ENCODE data around the gene ASAH2.
"Not testable (repeated sequence)": the region's sequence is repeated elsewhere in the genome, so short reads cannot be mapped to it uniquely, and the experiment has no call there.

Gene ASAH2

DNA sequence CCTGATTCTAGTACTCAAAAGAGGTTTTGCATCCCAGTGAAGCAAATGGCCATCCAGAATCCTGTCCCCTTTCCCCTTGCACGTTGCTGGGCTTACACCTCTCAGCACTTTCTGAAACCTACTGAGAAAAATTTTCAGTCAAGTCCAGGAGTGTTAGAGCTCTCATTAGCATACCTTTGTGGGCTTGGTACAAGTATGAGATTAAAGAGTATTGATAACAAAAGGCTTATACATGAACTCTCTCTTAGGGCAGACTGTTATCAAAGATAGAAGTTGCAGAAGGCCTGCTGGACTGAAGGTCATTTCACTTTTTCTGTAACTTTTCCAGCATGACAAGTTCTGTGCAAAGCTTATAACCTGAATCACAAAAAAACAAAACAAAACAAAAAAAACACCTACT is at the start of gene ASAH2:
TSS of gene ASAH2 (minus strand) at position 123 of the 400 bp plus-strand sequence. CDS start 2,906 bp downstream, outside the sequence.
- FAIRE-seq, result no peak

- no peak for FAIRE-seq
Measured at GRCh38 chr10:50299948-50300669, 48.8 kb upstream of the ASAH2 start.

GRCh38 chr10:50295367-50295766 is 44.1 kb upstream of the ASAH2 start:
- FAIRE-seq, result no peak

DNA sequence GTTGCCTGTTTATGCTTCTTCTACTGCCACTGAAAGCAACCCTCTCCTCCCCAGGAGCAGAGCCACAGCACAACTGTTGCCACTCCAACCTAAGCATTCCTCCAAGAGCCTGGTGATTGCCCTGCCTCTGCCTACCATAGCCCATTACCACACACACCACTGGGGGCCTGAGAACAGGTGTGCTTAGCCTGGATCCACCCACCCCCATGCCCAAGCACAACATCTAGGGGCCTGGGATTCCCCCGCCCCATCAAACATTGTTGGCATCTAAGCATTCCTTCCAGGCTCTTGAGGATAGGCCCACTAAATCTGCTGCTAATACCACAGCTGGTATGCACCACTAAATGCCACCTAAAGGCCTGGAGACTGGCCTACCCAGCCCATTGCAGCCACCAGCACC is 43.3 kb upstream of the ASAH2 start:
- FAIRE-seq, result no peak

DNA sequence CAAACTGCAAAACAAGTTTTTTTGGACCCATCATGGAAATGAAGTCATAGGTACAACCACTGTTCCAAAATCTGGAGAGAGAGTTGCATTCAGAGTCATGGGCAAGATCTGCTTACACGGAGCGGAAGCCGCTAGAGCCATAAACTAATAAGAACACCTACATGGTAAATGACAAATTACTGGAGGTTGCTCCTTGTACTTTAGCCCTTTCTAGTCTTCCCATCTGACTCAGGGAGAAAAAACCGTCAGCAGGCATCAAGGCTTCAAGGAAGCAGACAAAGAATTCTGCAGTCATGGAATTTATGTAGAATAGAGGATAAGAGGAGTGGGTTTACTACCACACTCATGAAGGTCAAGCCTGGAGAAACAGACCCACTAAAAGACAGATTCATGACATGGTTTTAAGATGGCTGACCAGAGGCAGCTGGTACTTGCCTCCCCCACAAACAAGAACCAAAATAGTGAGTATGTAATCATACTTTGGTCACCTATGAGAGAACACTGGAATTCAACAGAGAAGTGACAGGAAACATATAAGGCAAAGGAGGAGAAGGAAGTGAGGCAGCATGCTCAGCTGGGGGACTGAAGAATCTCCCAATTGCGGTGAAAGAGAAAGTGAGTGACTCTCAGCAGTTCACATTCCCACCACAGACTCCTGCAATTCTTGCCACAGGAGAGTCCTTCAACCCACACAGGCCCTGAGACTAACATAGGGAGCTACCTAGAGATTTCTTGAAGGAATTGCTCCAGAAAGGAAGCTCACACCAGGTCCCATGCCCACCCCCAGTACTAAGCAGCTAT is 42.4 kb upstream of the ASAH2 start:
- no peak for FAIRE-seq

DNA sequence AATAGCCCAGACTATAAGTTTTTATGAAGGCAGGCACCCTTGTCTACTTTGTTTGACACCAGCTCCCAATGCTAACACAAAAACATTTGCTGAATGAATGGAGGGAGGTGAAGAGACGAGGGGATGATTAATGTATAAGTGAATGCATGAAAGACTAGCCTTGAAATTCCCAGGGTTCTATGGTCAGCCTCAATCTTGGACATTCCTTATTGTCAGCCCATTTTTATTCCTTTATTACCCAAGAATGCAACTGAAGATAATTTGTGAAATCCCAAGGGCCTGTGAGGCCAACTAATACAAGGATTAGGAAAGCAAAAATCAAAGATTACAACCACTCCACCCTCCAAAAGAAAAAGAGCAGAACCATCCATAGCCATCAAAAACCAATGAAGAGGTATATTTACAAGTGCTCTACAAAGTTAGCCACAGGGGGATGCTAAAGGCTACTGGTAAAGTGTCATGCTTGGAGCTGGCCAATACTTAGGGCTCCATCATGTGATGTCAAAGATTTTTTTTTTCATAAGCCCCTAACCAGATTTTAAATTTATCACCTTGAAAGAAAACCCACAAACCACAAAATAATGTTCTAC is 40.0 kb upstream of the ASAH2 start:
- no peak for FAIRE-seq

DNA sequence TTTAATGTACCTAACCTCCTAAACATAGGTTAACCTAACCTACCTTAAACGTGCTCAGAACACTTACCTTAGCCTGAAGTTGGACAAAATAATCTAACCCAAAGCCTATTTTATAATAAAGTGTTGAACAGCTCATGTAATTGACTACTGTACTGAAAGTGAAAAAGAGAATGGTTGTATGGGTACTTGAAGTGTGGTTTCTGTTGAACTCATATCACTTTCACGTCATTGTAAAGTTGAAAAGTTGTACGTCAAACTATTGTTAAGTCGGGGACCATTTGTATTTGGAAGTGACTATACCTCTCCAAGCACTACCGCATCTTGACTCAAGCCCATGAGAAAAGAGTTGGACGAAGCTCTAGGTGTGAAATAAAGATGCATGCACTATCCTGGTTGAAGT is 37.9 kb upstream of the ASAH2 start:
- no peak for FAIRE-seq

DNA sequence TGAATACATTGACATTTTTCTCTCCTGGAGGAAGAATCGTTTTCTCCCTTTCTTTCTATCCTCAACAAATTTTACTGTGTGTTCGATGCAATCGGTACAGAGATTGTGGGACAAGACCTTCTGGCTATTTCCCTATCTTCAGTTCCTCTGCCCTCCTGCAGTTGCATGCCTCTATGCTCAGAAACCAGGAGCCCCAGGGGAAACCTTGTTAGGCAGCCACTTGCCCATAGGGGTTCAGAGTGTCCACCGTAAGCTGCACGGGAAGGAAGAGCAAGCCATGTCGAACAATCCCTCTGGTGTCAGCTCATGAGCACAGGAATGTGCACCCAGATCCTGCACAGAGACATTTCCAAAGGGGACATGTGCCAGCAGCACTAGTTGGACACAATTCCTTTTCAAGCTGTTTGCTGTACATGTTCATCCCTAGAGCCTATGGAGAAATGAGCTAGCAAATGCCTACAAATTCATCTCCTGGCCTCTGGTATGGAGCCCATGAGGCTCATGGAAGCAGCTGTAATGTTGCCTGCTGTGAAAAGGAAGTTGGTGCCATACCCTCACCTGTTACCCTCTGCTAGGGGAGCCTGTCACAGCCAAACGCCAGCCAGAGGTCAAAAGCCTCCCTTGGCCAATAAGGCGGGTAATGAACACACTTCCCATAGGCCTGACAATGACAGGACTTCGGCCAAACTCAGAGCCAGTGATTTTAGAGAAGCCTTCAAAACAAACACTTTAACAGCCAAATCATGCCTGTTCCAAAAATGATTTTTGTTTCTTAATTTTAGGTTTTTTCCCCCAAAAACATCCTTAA is 35.9 kb upstream of the ASAH2 start:
- FAIRE-seq, result no peak

DNA sequence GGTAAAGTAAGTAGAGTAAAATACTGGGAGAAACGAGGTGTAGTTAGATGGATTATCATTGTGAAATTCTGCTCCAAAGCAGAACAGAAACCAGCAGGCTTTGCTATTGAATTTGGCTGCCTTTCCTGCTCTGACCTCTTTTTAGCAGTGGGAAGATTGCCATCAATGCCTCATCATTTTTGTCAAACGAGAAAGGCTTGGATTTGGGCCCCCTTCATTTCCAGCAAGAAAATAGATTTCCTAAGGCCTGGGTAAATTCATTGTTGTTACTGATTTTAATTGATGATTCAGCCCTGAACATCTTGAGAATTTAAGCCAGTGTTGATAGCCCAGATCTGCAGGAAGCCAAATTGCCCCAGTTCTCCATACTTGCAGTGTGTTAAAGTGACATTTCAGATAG is 35.2 kb upstream of the ASAH2 start:
- FAIRE-seq, result no peak

DNA sequence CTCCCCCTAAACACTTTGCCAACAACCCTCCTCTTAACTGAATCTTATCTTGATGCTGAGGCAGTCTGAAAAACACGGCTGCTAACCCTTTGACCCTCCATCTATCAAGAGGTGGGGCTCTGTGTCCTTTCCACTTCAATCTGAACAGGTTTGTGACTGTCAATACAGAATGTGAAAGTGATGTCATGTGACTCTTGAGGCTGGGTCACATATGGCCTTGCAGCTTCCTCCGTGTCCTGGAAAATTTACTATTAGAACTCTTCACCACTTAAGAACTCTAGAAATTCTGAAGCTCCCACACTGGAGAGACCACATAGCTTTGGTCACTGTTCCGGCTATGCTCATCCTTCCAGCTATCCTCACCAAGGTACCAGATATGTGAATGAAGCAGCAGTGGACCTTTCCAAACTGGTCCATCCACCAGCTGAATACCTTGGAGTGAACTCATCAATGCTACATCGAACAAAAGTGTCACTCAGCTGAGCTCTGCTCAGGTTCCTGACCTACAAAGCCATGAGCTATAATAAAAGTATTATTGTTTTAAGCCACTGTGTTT is 30.7 kb upstream of the ASAH2 start:
- no peak for FAIRE-seq

GRCh38 chr10:50281210-50281966 is 30.1 kb upstream of the ASAH2 start:
- FAIRE-seq, result no peak

DNA sequence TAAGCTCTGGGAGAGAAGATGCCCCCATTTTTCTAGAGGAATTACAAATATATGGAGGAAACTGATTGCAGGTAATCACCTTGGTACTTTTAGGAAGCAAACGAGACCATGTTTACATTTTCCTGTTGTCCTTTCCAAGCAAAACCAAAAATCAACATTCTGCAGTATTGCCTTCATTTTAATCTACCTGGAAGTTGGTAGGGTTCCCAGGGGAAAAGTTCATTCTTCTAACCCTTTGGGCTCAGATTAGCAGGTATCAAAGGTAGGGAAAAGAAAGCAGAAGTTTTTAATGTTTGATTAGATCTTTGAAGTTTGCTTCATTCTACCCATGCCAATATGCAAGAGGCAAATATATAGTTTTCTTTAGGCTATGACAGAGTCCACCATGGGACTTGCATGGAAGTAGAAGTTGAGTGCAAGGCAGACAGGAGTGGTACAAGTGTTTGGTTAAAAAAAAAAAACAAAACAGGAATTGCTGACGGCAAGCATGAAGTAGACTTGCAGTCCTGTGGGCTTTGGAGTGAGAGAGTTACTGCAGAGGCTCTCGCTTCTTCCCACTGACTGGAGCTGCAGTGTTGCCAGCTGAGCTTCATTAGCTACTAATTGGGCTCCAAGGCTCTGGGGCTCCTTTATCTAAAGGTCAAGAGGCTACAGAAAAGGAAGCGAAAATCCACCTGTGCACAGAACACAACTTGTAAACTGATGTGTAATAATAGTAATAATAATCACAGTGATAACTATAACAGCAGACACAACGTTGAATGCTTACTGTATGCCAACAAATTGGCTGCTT is 28.9 kb upstream of the ASAH2 start:
- no peak for FAIRE-seq

DNA sequence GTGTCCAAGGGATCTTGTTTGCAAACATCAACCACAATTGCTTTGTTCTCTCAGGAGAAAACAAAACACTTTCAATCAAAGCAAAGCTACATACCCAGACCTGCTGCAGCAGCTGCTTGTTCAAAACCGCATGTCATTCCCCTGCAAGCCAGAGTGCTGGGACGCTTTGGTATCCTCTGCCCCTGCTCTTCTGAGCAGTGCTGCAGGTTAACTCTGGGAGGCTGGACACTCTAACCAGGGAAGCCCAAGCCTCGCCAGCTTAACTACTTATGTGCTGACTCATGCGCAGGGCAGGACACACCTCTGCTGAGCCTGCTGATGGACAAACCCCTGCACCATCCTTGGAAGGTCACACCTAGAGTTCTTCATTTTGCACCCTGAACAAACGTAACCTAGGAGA is 28.2 kb upstream of the ASAH2 start:
- no peak for FAIRE-seq

DNA sequence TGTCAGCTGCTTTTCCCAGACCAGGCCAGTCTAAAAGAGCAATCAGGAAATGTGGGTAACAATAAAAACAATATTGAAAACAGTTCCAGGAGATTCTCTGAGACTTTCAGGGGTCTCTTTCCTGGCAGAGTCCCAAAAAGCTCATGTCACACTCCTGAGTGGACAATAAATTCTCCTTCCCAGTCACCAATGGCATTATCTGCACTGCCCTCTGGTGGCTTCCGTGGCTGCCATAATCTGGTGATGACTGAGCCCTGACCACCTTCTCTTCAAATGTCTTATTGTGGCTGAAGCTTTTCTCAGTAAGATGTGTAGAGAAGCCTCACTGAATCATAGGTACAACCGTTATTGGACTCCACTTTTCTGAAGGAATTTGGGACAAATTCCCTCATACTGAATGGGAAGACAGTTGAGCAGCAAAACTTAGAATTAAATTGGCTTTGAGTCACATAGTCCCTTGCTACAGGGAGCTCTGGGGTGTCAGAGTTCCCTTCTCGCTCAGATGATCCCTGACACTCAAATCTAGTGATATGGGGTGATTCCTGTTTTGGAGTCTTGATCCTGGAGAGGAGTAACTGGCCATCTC is 24.4 kb upstream of the ASAH2 start:
- no peak for FAIRE-seq

- no peak for FAIRE-seq
Measured at GRCh38 chr10:50272531-50272930, 21.2 kb upstream of the ASAH2 start.

GRCh38 chr10:50271564-50272250 is 20.4 kb upstream of the ASAH2 start:
- FAIRE-seq, result no peak

DNA sequence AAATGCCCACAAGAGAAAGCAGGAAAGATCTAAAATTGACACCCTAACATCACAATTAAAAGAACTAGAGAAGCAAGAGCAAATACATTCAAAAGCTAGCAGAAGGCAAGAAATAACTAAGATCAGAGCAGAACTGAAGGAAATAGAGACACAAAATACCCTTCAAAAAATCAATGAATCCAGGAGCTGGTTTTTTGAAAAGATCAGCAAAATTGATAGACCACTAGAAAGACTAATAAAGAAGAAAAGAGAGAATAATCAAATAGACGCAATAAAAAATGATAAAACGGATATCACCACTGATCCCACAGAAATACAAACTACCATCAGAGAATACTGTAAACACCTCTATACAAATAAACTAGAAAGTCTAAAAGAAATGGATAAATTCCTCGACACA is 16.6 kb upstream of the ASAH2 start:
- FAIRE-seq, result not testable (repeated sequence)

GRCh38 chr10:50262625-50263024 is 11.3 kb upstream of the ASAH2 start:
- FAIRE-seq, result not testable (repeated sequence)

DNA sequence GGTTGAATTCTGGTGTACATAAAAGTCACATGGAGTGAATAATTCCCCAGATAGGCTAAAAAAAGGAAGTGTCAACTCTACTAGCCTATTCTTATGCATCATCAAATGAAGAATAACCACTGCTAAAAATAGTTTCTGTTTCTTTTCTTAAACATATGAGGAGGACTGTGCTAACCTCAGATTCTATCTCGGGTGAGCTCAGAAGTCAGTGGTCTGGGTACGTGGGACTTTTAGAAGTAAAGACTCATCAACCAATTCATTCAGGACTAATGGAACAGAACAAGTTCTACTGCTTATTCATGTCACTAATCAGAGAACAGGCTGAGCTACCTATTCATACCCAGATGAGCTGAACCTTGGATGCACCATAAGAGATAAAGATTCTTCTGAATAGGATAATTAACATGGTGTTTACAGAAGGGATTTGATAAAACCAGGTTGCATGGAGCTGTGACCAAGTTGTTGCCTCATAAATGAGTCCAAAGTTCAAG is 9.5 kb upstream of the ASAH2 start:
- FAIRE-seq, result no peak

- no peak for FAIRE-seq
Measured at GRCh38 chr10:50254479-50254878, 3.2 kb upstream of the ASAH2 start.

All from colon (tissue), 2 donors.